ENCODE results near the gene SNRPE. TPM values are rescaled to one million over a fixed set of nuclear protein-coding genes. Genes with fewer than 3 reads are reported as not detected.
"Not testable (repeated sequence)": the region's sequence is repeated elsewhere in the genome, so short reads cannot be mapped to it uniquely, and the experiment has no call there.

Gene SNRPE
- 361 TPM for polyA plus RNA-seq (2012; ENCODE audit: low read depth, missing spikeins)

DNA sequence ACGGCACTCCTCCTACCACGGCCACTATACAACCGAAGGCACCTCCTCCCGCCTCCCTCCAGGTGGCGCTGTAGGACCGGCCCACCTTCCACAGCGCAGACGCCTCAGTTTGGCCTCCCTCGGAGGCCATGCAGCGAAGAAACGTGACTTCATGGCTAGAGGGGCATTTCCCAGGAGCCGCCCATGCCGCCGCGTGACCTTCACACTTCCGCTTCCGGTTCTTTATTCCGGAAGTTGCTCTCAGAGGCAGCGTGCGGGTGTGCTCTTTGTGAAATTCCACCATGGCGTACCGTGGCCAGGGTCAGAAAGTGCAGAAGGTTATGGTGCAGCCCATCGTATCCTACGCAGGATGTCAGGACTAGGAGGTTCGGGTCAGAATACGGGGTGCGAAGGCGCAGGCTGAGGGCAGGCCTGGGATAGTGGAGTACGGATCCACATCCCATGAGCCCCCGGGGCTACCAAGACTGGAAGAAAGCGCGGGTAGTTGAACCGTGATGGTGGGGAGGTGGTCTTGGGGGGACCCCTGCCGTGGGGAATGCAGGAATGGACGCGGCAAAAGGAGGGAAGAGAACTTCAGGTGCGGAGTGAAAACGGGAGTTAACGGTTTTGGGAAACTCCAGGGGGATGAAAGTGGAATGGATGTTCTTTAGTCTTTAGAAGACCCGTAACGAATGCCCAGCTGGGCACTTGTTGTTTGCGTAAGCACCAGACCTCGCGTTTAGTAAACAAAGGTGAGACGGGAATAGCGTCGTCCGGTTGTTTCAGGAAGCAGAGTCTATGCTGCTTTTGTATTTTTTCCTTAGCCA, at the start of gene SNRPE:
SNRPE (plus strand) TSS at position 221 of the 806 bp plus-strand sequence; CDS start at position 282, 61 bp downstream.
- TF ChIP-seq PAX5 (IDR thresholded peaks at IDR 0.05; ENCODE audit: insufficient read depth, low read length, severe bottlenecking) (no peak), POLR2A (IDR thresholded peaks at IDR 0.05; ENCODE audit: low read depth, low read length) (peak; percentile 94), TAF1 (IDR thresholded peaks at IDR 0.05; ENCODE audit: low read depth, low read length) (peak; percentile 91), SPI1 (IDR thresholded peaks at IDR 0.05; ENCODE audit: low read depth, low read length) (peak; percentile 63), POU2F2 (IDR thresholded peaks at IDR 0.05; ENCODE audit: low read depth, low read length) (no peak; the same call in 1 of the 2 replicates), POLR2AphosphoS5 (IDR thresholded peaks at IDR 0.05; ENCODE audit: low read depth, low read length) (peak; percentile 94)
- peak; percentile 95 for FAIRE-seq
- DNase-seq (ENCODE audit: insufficient read length, low spot score) = peak; percentile 81

DNA sequence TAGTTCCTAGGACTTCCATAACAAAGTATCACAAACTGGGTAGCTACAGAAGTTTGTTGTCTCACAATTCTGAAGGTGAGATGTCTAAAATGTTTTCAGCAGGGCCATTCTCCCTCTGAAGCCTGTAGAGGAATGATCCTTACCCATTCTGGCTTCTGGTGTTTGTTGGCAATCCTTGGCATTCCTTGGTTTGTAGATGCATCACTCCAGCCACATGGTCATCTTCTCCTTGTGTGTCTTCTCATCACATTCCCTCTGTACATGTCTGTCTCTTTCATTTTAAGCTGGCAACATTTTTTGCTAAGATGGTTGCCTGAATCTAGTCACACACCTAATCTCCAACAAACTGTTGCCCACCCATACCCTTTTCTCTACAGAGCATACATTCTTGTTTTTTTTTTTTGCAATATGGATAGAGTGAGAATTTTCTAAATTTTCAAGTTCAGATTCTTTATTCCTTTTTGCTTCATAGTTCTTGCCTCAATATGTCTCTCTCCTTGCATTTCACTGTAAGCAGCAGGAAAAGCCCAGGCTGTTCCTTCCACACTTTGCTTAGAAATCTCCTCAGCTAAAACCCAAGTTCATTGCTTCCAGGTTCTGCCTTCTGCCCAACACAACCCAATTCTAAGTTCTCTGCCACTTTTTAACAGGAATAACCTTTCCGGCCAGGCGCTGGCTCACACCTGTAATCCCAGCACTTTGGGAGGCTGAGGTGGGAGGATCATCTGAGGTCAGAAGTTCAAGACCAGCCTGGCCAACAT, 47.6 kb upstream of the SNRPE start:
- DNase-seq (ENCODE audit: insufficient read length, low spot score) (no peak), FAIRE-seq (no peak)
- no peak for TF ChIP-seq POU2F2 (IDR thresholded peaks at IDR 0.05; ENCODE audit: low read depth, low read length)
- no peak for TF ChIP-seq SPI1 (IDR thresholded peaks at IDR 0.05; ENCODE audit: low read depth, low read length)
- TF ChIP-seq POLR2A (IDR thresholded peaks at IDR 0.05; ENCODE audit: low read depth, low read length) = no peak
- TF ChIP-seq POLR2AphosphoS5 (IDR thresholded peaks at IDR 0.05; ENCODE audit: low read depth, low read length) = no peak
- TF ChIP-seq PAX5 (IDR thresholded peaks at IDR 0.05; ENCODE audit: insufficient read depth, low read length, severe bottlenecking) = no peak
- no peak for TF ChIP-seq TAF1 (IDR thresholded peaks at IDR 0.05; ENCODE audit: low read depth, low read length)

GRCh38 chr1:203818399-203818798, 43.0 kb upstream of the SNRPE start:
- DNase-seq (ENCODE audit: insufficient read length, low spot score) (no peak), FAIRE-seq (no peak)
- TF ChIP-seq SPI1 (IDR thresholded peaks at IDR 0.05; ENCODE audit: low read depth, low read length) = peak; percentile 72
- TF ChIP-seq PAX5 (IDR thresholded peaks at IDR 0.05; ENCODE audit: insufficient read depth, low read length, severe bottlenecking) = no peak
- TF ChIP-seq POU2F2 (IDR thresholded peaks at IDR 0.05; ENCODE audit: low read depth, low read length) = no peak
- no peak for TF ChIP-seq TAF1 (IDR thresholded peaks at IDR 0.05; ENCODE audit: low read depth, low read length)

GRCh38 chr1:203823306-203823705, 38.1 kb upstream of the SNRPE start:
- DNase-seq (ENCODE audit: insufficient read length, low spot score) = no peak
- no peak for FAIRE-seq
- TF ChIP-seq POLR2AphosphoS5 (IDR thresholded peaks at IDR 0.05; ENCODE audit: low read depth, low read length) (no peak), PAX5 (IDR thresholded peaks at IDR 0.05; ENCODE audit: insufficient read depth, low read length, severe bottlenecking) (no peak), TAF1 (IDR thresholded peaks at IDR 0.05; ENCODE audit: low read depth, low read length) (no peak), POLR2A (IDR thresholded peaks at IDR 0.05; ENCODE audit: low read depth, low read length) (no peak), SPI1 (IDR thresholded peaks at IDR 0.05; ENCODE audit: low read depth, low read length) (no peak), POU2F2 (IDR thresholded peaks at IDR 0.05; ENCODE audit: low read depth, low read length) (no peak)

- TF ChIP-seq POLR2AphosphoS5 (IDR thresholded peaks at IDR 0.05; ENCODE audit: low read depth, low read length) = no peak
- no peak for TF ChIP-seq SPI1 (IDR thresholded peaks at IDR 0.05; ENCODE audit: low read depth, low read length)
- no peak for TF ChIP-seq POLR2A (IDR thresholded peaks at IDR 0.05; ENCODE audit: low read depth, low read length)
- TF ChIP-seq POU2F2 (IDR thresholded peaks at IDR 0.05; ENCODE audit: low read depth, low read length) = no peak
- TF ChIP-seq TAF1 (IDR thresholded peaks at IDR 0.05; ENCODE audit: low read depth, low read length) = no peak
- TF ChIP-seq PAX5 (IDR thresholded peaks at IDR 0.05; ENCODE audit: insufficient read depth, low read length, severe bottlenecking) = no peak
- FAIRE-seq (no peak), DNase-seq (ENCODE audit: insufficient read length, low spot score) (no peak)
These were observed 35.2 kb upstream of the SNRPE start for GRCh38 chr1:203826175-203826574.

- no peak for TF ChIP-seq POLR2AphosphoS5 (IDR thresholded peaks at IDR 0.05; ENCODE audit: low read depth, low read length)
- no peak for TF ChIP-seq POLR2A (IDR thresholded peaks at IDR 0.05; ENCODE audit: low read depth, low read length)
- no peak for TF ChIP-seq TAF1 (IDR thresholded peaks at IDR 0.05; ENCODE audit: low read depth, low read length)
- TF ChIP-seq SPI1 (IDR thresholded peaks at IDR 0.05; ENCODE audit: low read depth, low read length) = no peak
- TF ChIP-seq POU2F2 (IDR thresholded peaks at IDR 0.05; ENCODE audit: low read depth, low read length) = no peak
- TF ChIP-seq PAX5 (IDR thresholded peaks at IDR 0.05; ENCODE audit: insufficient read depth, low read length, severe bottlenecking) = no peak
- FAIRE-seq = no peak
- no peak for DNase-seq (ENCODE audit: insufficient read length, low spot score)
These were observed 33.4 kb upstream of the SNRPE start for GRCh38 chr1:203828002-203828401.

GRCh38 chr1:203828503-203828902, 32.9 kb upstream of the SNRPE start:
- TF ChIP-seq PAX5 (IDR thresholded peaks at IDR 0.05; ENCODE audit: insufficient read depth, low read length, severe bottlenecking) (no peak), TAF1 (IDR thresholded peaks at IDR 0.05; ENCODE audit: low read depth, low read length) (no peak), POLR2A (IDR thresholded peaks at IDR 0.05; ENCODE audit: low read depth, low read length) (no peak), SPI1 (IDR thresholded peaks at IDR 0.05; ENCODE audit: low read depth, low read length) (no peak), POU2F2 (IDR thresholded peaks at IDR 0.05; ENCODE audit: low read depth, low read length) (no peak), POLR2AphosphoS5 (IDR thresholded peaks at IDR 0.05; ENCODE audit: low read depth, low read length) (no peak)
- FAIRE-seq (no peak), DNase-seq (ENCODE audit: insufficient read length, low spot score) (no peak)

- FAIRE-seq; DNase-seq (ENCODE audit: insufficient read length, low spot score): not testable (repeated sequence)
- peak; percentile 29; the same call in 1 of the 2 replicates for TF ChIP-seq SPI1 (IDR thresholded peaks at IDR 0.05; ENCODE audit: low read depth, low read length)
These were observed 32.2 kb upstream of the SNRPE start for GRCh38 chr1:203829247-203829646.

- DNase-seq (ENCODE audit: insufficient read length, low spot score) = no peak
- FAIRE-seq = no peak
- TF ChIP-seq POU2F2 (IDR thresholded peaks at IDR 0.05; ENCODE audit: low read depth, low read length) = no peak
- TF ChIP-seq TAF1 (IDR thresholded peaks at IDR 0.05; ENCODE audit: low read depth, low read length) = no peak
- no peak for TF ChIP-seq SPI1 (IDR thresholded peaks at IDR 0.05; ENCODE audit: low read depth, low read length)
- no peak for TF ChIP-seq POLR2AphosphoS5 (IDR thresholded peaks at IDR 0.05; ENCODE audit: low read depth, low read length)
- TF ChIP-seq POLR2A (IDR thresholded peaks at IDR 0.05; ENCODE audit: low read depth, low read length) = no peak
- TF ChIP-seq PAX5 (IDR thresholded peaks at IDR 0.05; ENCODE audit: insufficient read depth, low read length, severe bottlenecking) = no peak
These were observed 25.9 kb upstream of the SNRPE start for GRCh38 chr1:203835476-203835875.

Data from GM12891 (cell line).